HG03342 (cell line): ENCODE measurements around the gene DDX11.
"Not testable (repeated sequence)": the region's sequence is repeated elsewhere in the genome, so short reads cannot be mapped to it uniquely, and the experiment has no call there.

Experiments
- ATAC-seq: cut with Tn5 transposase; IDR thresholded peaks from one replicate; pipeline ENCODE4 v1.9.1; 2021; ENCODE audit warnings: mild to moderate bottlenecking, moderate library complexity; ENCODE audit not compliant: unreplicated experiment

The DDX11 gene

DNA sequence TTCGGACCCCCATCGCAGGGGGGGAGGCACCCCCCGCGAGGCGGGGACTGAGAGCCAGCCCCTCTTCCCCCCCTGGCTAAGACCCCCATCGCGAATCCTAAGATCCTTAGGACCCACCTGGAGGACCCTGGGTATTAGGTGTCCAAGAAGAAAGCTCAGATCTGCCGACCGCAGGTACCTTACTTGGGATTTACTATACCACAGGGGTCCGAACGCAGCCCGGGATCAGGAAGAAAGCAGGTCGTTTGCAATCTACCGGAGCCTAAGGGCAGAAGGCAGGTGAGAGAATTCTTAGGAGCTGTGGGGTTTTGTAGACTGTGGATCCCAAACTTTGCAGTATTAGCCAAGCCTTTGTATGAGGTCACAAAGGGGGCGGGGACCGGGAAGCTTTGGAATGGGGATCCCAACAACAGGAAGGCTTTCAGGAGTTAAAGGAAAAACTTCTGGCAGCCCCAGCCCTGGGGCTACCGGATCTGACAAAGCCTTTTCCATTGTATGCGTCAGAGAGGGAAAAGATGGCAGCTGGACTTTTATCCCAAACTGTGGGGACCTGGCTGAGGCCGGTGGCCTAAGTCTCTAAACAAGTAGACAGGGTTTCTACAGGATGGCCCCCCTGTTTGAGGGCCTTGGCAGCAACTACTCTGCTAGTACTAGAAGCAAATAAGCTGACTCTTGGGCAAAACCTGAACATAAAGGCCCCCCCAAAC is 47.5 kb downstream of the DDX11 start:
- not testable (repeated sequence) for ATAC-seq

DNA sequence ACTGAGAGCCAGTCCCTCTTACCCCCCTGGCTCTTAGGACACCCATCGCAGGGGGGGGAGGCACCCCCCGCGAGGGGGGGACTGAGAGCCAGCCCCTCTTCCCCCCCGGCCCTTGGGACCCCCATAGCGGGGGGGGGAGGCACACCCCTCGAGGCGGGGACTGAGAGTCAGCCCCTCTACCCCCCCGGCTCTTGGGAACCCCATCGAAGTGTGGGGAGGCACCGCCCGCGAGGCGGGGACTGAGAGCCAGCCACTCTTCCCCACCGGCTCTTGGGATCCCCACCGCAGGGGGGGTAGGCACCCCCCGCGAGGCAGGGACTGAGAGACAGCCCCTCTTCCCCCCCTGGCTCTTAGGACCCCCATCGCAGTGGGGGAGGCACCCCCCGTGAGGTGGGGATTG is 48.8 kb downstream of the DDX11 start:
- no peak for ATAC-seq

DNA sequence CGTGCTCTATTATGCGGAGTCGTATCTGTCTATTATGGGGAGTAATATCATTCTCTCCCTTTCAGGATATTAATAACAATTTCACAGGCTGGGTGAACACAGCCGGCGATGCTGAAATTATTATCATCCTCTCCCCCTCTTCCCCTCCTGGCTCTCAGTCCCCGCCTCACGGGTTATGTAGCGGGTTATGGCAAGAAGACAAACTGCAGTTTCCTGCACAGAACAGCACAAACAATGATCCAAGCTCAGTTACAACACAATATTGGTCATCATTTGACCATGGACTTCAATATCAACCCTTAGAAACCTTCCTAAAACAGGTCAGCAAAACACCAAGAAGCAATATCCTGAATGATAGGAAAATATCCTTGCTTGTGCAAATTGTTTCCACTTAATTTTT is 50.5 kb downstream of the DDX11 start:
- not testable (repeated sequence) for ATAC-seq

DNA sequence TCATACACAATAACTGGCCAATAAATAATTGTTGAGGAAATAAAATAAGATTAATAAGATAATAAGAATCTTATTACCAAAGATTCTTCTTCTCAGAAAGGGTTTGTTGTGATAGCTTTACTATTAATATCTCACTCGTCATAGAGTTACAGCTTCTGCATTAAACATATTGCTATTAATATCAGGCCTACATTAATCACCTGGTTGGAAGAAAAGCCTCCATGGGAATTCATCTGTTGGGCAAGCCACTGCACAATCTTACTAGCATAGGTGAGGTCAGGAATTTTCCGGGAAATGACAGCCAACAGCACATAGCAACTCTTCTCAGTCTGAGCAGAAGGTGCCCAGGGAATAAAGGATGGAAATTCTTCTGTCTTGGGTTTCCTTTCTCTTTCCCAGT is 51.5 kb downstream of the DDX11 start:
- ATAC-seq: not testable (repeated sequence)

- ATAC-seq: not testable (repeated sequence)
Measured at GRCh38 chr12:31127209-31127848, 53.7 kb downstream of the DDX11 start.

- ATAC-seq: not testable (repeated sequence)
Measured at GRCh38 chr12:31136581-31136980, 62.9 kb downstream of the DDX11 start.

DNA sequence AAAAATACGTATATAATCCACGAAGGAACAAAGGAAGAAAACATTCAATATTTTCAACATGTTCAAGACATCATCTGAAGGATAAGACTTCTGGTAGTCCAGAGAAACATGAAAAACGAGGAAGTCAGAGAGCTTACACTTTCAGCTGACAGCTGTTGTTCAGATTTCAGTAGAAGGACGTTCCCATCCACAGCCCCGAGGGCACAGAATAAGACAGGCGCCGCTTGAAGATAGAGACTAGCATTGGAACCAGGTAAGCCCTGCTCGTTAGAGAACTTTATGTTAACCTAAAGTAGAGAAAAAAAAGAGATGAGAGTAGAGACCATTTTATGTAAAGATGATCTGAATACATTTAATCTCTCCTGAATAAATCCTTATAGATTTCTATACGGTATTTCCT is 71.1 kb downstream of the DDX11 start:
- ATAC-seq: not testable (repeated sequence)

GRCh38 chr12:31145296-31145695 is 71.6 kb downstream of the DDX11 start:
- not testable (repeated sequence) for ATAC-seq

GRCh38 chr12:31147415-31147814 is 73.8 kb downstream of the DDX11 start:
- not testable (repeated sequence) for ATAC-seq

DNA sequence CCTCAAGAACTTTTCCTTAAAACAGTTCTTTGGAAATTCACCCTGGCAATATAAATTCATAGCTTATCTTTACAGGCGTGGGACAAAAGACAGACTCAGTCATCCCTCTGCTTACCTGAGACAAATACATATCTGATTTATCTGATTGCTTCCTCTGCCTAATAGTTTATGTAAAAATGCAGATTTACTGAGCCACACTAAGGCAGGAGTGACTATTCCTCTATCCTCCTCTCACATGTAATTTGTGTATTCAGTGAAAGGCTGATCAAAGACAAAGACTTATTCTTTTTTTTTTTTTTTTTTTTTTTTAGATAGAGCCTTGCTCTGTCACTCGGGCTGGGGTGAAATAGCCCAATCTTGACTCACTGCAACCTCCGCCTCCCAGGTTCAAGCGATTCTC is 77.1 kb downstream of the DDX11 start:
- ATAC-seq: not testable (repeated sequence)
